ENCODE data around the gene KIAA1328.

Gene KIAA1328

GRCh38 chr18:36839835-36840234 is 10.9 kb downstream of the KIAA1328 start:
- Histone ChIP-seq H3K9me3 (ENCODE audit: control insufficient read depth in 2 of 2, low read length in 2 of 2) (no peaks in the 10 kb centered on the region), H3K4me1 (ENCODE audit: control insufficient read depth in 2 of 2, insufficient read depth in 2 of 2, low read length in 2 of 2) (no peaks in the 10 kb centered on the region), H3K4me3 (ENCODE audit: low read length in 2 of 2) (no peak overlapping the region), H3K9ac (ENCODE audit: low read depth in 1 of 2, low read length in 2 of 2) (no peak overlapping the region), H3K27me3 (ENCODE audit: control insufficient read depth in 2 of 2, insufficient read depth in 2 of 2, low read length in 2 of 2) (no peaks in the 10 kb centered on the region), H3K36me3 (ENCODE audit: control insufficient read depth in 2 of 2, insufficient read depth in 2 of 2, low read length in 2 of 2) (peaks cover 0 to 4% of the 10 kb centered on the region in 2 donors), H3K27ac (ENCODE audit: low read depth in 2 of 2, low read length in 2 of 2) (no peak overlapping the region)

DNA sequence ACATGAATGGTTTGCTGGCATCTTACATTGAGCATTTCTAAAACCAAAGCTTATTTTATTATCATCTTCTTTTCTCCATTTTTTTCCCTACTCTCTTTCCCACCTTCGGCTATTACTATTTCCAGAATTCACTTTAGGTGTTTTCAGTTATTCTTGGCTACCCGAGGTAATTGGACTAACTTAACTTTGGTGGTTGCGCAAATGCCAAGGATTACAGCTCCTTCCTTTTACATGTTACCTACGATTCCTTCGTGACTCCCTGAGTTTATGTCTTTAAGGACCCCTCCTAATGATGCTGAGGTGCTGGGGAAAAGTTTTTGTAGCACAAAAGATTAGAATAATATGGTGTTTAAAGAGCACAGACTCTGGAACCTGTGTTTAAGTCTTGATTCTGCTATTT is 14.3 kb downstream of the KIAA1328 start:
- H3K9me3 ChIP-seq (ENCODE audit: control insufficient read depth in 2 of 2, low read length in 2 of 2) = no peaks in the 10 kb centered on the region
- no peak overlapping the region for H3K9ac ChIP-seq (ENCODE audit: low read depth in 1 of 2, low read length in 2 of 2)
- H3K27ac ChIP-seq (ENCODE audit: low read depth in 2 of 2, low read length in 2 of 2) = no peak overlapping the region
- no peak overlapping the region for H3K4me3 ChIP-seq (ENCODE audit: low read length in 2 of 2)
- no peaks in the 10 kb centered on the region for H3K4me1 ChIP-seq (ENCODE audit: control insufficient read depth in 2 of 2, insufficient read depth in 2 of 2, low read length in 2 of 2)
- H3K27me3 ChIP-seq (ENCODE audit: control insufficient read depth in 2 of 2, insufficient read depth in 2 of 2, low read length in 2 of 2) = no peaks in the 10 kb centered on the region
- no peaks in the 10 kb centered on the region for H3K36me3 ChIP-seq (ENCODE audit: control insufficient read depth in 2 of 2, insufficient read depth in 2 of 2, low read length in 2 of 2)

GRCh38 chr18:36843784-36844183 is 14.9 kb downstream of the KIAA1328 start:
- no peaks in the 10 kb centered on the region for H3K9me3 ChIP-seq (ENCODE audit: control insufficient read depth in 2 of 2, low read length in 2 of 2)
- H3K36me3 ChIP-seq (ENCODE audit: control insufficient read depth in 2 of 2, insufficient read depth in 2 of 2, low read length in 2 of 2) = no peaks in the 10 kb centered on the region
- no peak overlapping the region for H3K4me3 ChIP-seq (ENCODE audit: low read length in 2 of 2)
- no peaks in the 10 kb centered on the region for H3K27me3 ChIP-seq (ENCODE audit: control insufficient read depth in 2 of 2, insufficient read depth in 2 of 2, low read length in 2 of 2)
- H3K27ac ChIP-seq (ENCODE audit: low read depth in 2 of 2, low read length in 2 of 2) = no peak overlapping the region
- H3K4me1 ChIP-seq (ENCODE audit: control insufficient read depth in 2 of 2, insufficient read depth in 2 of 2, low read length in 2 of 2) = no peaks in the 10 kb centered on the region
- no peak overlapping the region for H3K9ac ChIP-seq (ENCODE audit: low read depth in 1 of 2, low read length in 2 of 2)

GRCh38 chr18:36848609-36849008 is 19.7 kb downstream of the KIAA1328 start:
- H3K36me3 ChIP-seq (ENCODE audit: control insufficient read depth in 2 of 2, insufficient read depth in 2 of 2, low read length in 2 of 2) = no peaks in the 10 kb centered on the region
- no peaks in the 10 kb centered on the region for H3K4me1 ChIP-seq (ENCODE audit: control insufficient read depth in 2 of 2, insufficient read depth in 2 of 2, low read length in 2 of 2)
- no peaks in the 10 kb centered on the region for H3K9me3 ChIP-seq (ENCODE audit: control insufficient read depth in 2 of 2, low read length in 2 of 2)
- no peaks in the 10 kb centered on the region for H3K27me3 ChIP-seq (ENCODE audit: control insufficient read depth in 2 of 2, insufficient read depth in 2 of 2, low read length in 2 of 2)
- no peak overlapping the region for H3K4me3 ChIP-seq (ENCODE audit: low read length in 2 of 2)
- H3K27ac ChIP-seq (ENCODE audit: low read depth in 2 of 2, low read length in 2 of 2) = no peak overlapping the region
- no peak overlapping the region for H3K9ac ChIP-seq (ENCODE audit: low read depth in 1 of 2, low read length in 2 of 2)

- Histone ChIP-seq H3K27ac (ENCODE audit: low read depth in 2 of 2, low read length in 2 of 2) (no peak overlapping the region), H3K36me3 (ENCODE audit: control insufficient read depth in 2 of 2, insufficient read depth in 2 of 2, low read length in 2 of 2) (no peaks in the 10 kb centered on the region), H3K9me3 (ENCODE audit: control insufficient read depth in 2 of 2, low read length in 2 of 2) (no peaks in the 10 kb centered on the region), H3K27me3 (ENCODE audit: control insufficient read depth in 2 of 2, insufficient read depth in 2 of 2, low read length in 2 of 2) (no peaks in the 10 kb centered on the region), H3K9ac (ENCODE audit: low read depth in 1 of 2, low read length in 2 of 2) (no peak overlapping the region), H3K4me3 (ENCODE audit: low read length in 2 of 2) (no peak overlapping the region), H3K4me1 (ENCODE audit: control insufficient read depth in 2 of 2, insufficient read depth in 2 of 2, low read length in 2 of 2) (no peaks in the 10 kb centered on the region)
These were observed 20.5 kb downstream of the KIAA1328 start for GRCh38 chr18:36849288-36850006.

DNA sequence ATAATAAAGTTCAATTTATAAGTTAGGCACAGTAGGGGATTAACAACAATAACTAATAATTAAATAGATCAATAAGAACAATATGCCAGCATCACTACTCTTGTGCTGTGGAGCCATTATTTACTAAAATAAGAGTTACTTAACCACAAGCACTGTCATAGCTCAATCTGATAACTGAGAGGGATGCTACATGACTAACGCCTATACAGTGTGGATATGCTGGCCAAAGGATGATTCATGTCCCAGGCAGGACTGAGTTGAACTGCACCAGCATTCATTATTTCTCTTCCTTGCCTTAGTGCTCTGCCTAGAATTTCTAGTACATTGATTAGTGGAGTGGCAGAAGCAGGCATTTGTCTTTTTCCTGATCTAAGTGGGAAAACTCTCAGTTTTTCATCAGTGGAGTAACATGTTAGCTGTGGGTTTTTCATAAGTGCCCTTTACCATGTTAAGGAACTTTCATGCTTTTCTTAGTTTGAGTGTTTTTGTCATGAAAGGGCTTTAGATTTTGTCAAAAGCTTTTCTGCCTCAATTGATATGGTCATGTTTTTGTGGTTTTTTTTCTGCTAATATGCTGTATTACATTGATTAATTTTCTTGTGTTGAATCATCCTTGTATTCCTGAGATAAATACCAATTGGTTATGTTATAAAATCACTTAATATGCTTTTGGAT is 21.7 kb downstream of the KIAA1328 start:
- Histone ChIP-seq H3K9me3 (ENCODE audit: control insufficient read depth in 2 of 2, low read length in 2 of 2) (no peaks in the 10 kb centered on the region), H3K9ac (ENCODE audit: low read depth in 1 of 2, low read length in 2 of 2) (no peak overlapping the region), H3K4me3 (ENCODE audit: low read length in 2 of 2) (no peak overlapping the region), H3K27ac (ENCODE audit: low read depth in 2 of 2, low read length in 2 of 2) (no peak overlapping the region), H3K27me3 (ENCODE audit: control insufficient read depth in 2 of 2, insufficient read depth in 2 of 2, low read length in 2 of 2) (no peaks in the 10 kb centered on the region), H3K36me3 (ENCODE audit: control insufficient read depth in 2 of 2, insufficient read depth in 2 of 2, low read length in 2 of 2) (no peaks in the 10 kb centered on the region), H3K4me1 (ENCODE audit: control insufficient read depth in 2 of 2, insufficient read depth in 2 of 2, low read length in 2 of 2) (no peaks in the 10 kb centered on the region)

DNA sequence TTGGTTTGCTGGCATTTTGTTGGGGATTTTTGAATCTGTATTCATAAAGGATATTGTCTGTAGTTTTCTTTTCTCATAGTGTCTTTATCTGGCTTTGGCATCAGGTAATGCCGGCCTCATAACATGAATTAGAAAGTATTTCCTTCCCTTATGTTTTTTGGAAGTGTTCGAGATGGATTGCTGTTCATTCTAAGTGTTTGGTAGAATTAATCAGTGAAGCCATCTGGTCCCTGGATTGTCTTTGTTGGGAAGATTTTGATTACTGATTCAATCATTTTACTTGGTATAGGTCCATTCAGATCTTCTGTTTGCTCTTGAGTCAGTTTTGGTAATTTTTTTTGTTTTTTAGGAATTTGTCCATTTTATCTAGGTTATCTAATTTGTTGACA is 22.3 kb downstream of the KIAA1328 start:
- no peak overlapping the region for H3K9ac ChIP-seq (ENCODE audit: low read depth in 1 of 2, low read length in 2 of 2)
- H3K36me3 ChIP-seq (ENCODE audit: control insufficient read depth in 2 of 2, insufficient read depth in 2 of 2, low read length in 2 of 2) = no peaks in the 10 kb centered on the region
- no peaks in the 10 kb centered on the region for H3K9me3 ChIP-seq (ENCODE audit: control insufficient read depth in 2 of 2, low read length in 2 of 2)
- no peak overlapping the region for H3K4me3 ChIP-seq (ENCODE audit: low read length in 2 of 2)
- H3K27ac ChIP-seq (ENCODE audit: low read depth in 2 of 2, low read length in 2 of 2) = no peak overlapping the region
- H3K4me1 ChIP-seq (ENCODE audit: control insufficient read depth in 2 of 2, insufficient read depth in 2 of 2, low read length in 2 of 2) = no peaks in the 10 kb centered on the region
- no peaks in the 10 kb centered on the region for H3K27me3 ChIP-seq (ENCODE audit: control insufficient read depth in 2 of 2, insufficient read depth in 2 of 2, low read length in 2 of 2)

- no peak overlapping the region for H3K27ac ChIP-seq (ENCODE audit: low read depth in 2 of 2, low read length in 2 of 2)
- H3K9me3 ChIP-seq (ENCODE audit: control insufficient read depth in 2 of 2, low read length in 2 of 2) = no peaks in the 10 kb centered on the region
- no peaks in the 10 kb centered on the region for H3K4me1 ChIP-seq (ENCODE audit: control insufficient read depth in 2 of 2, insufficient read depth in 2 of 2, low read length in 2 of 2)
- no peak overlapping the region for H3K4me3 ChIP-seq (ENCODE audit: low read length in 2 of 2)
- no peak overlapping the region for H3K9ac ChIP-seq (ENCODE audit: low read depth in 1 of 2, low read length in 2 of 2)
- H3K36me3 ChIP-seq (ENCODE audit: control insufficient read depth in 2 of 2, insufficient read depth in 2 of 2, low read length in 2 of 2) = no peaks in the 10 kb centered on the region
- no peaks in the 10 kb centered on the region for H3K27me3 ChIP-seq (ENCODE audit: control insufficient read depth in 2 of 2, insufficient read depth in 2 of 2, low read length in 2 of 2)
These were observed 27.9 kb downstream of the KIAA1328 start for GRCh38 chr18:36856815-36857214.

DNA sequence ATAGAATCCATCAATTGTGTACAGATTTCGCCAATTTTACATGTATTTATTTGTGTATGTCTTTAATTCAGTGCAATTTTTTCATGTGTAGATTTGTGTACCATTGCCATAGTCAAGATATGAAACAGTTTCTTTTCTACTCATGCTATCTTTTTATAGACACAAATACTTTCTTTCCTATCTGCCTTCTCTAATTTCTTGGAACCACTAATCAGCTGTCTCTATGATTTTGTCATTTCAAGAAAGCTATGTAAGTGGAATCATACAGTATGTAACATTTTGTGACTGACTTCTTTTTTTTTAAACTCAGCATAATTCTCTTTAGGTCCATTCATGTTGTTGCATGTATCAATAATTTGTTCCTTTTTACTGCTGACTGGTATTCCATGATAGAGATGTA is 33.3 kb downstream of the KIAA1328 start:
- Histone ChIP-seq H3K9me3 (ENCODE audit: control insufficient read depth in 2 of 2, low read length in 2 of 2) (no peaks in the 10 kb centered on the region), H3K4me3 (ENCODE audit: low read length in 2 of 2) (no peak overlapping the region), H3K36me3 (ENCODE audit: control insufficient read depth in 2 of 2, insufficient read depth in 2 of 2, low read length in 2 of 2) (no peaks in the 10 kb centered on the region), H3K27ac (ENCODE audit: low read depth in 2 of 2, low read length in 2 of 2) (no peak overlapping the region), H3K27me3 (ENCODE audit: control insufficient read depth in 2 of 2, insufficient read depth in 2 of 2, low read length in 2 of 2) (no peaks in the 10 kb centered on the region), H3K4me1 (ENCODE audit: control insufficient read depth in 2 of 2, insufficient read depth in 2 of 2, low read length in 2 of 2) (no peaks in the 10 kb centered on the region), H3K9ac (ENCODE audit: low read depth in 1 of 2, low read length in 2 of 2) (no peak overlapping the region)

DNA sequence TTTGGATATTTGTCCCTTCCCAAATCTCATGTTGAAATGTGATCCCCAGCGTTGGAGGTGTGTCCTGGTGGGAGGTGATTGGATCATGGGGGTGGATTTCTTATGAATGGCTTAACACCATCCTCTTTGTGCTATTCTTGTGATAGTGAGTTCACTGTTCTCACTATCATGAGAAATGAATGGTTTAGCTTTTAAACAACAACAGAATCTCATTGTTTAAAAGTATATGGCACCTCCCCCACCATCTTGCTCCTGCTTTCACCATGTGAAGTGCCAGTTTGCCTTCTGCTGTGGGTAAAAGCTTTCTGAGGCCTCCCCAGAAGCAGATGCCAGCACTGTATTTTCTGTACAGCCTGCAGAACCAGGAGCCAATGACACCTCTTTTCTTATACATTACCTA is 38.1 kb downstream of the KIAA1328 start:
- no peaks in the 10 kb centered on the region for H3K4me1 ChIP-seq (ENCODE audit: control insufficient read depth in 2 of 2, insufficient read depth in 2 of 2, low read length in 2 of 2)
- no peaks in the 10 kb centered on the region for H3K27me3 ChIP-seq (ENCODE audit: control insufficient read depth in 2 of 2, insufficient read depth in 2 of 2, low read length in 2 of 2)
- no peak overlapping the region for H3K4me3 ChIP-seq (ENCODE audit: low read length in 2 of 2)
- no peak overlapping the region for H3K27ac ChIP-seq (ENCODE audit: low read depth in 2 of 2, low read length in 2 of 2)
- H3K36me3 ChIP-seq (ENCODE audit: control insufficient read depth in 2 of 2, insufficient read depth in 2 of 2, low read length in 2 of 2) = no peaks in the 10 kb centered on the region
- H3K9ac ChIP-seq (ENCODE audit: low read depth in 1 of 2, low read length in 2 of 2) = no peak overlapping the region
- H3K9me3 ChIP-seq (ENCODE audit: control insufficient read depth in 2 of 2, low read length in 2 of 2) = no peaks in the 10 kb centered on the region

Data from mucosa of rectum (tissue), 2 donors.